Adrenal gland (tissue), 5 donors: ENCODE data around the gene AGER.

ENCODE experiments used
- CTCF ChIP-seq, 6 experiments: fragments of 450-650 bp in 4 of 6; fragments of 200-600 bp in 2 of 6; sonication (generic) in 1 of 6; IDR thresholded peaks; 1 replicate in 5 of 6; 2 replicates in 1 of 6; pipeline versions ENCODE4 v1.5.1 to v1.8.0; 2016 to 2021; ENCODE audit warnings: antibody characterized with exemption in 6 of 6, mild to moderate bottlenecking in 2 of 6, moderate library complexity in 1 of 6
- POLR2A ChIP-seq, 2 donors: fragments of 450-650 bp; IDR thresholded peaks; one replicate each; pipeline ENCODE4 v1.6.1; 2017; ENCODE audit warnings: antibody characterized with exemption in 2 of 2, mild to moderate bottlenecking in 2 of 2, moderate library complexity in 1 of 2
- donor health status: DM: no; HTN: no; CAD: no.

GRCh38 chr6:32196682-32197616 is 12.9 kb upstream of the AGER start:
- no peak for TF ChIP-seq CTCF (IDR thresholded peaks at IDR 0.05)
- no peak for TF ChIP-seq POLR2A (IDR thresholded peaks at IDR 0.05)
